ENCODE measurements around the gene CEP72. TPM values are rescaled to one million over a fixed set of nuclear protein-coding genes. Genes with fewer than 3 reads are reported as not detected.
"Not testable (repeated sequence)": the region's sequence is repeated elsewhere in the genome, so short reads cannot be mapped to it uniquely, and the experiment has no call there.

The CEP72 gene
- polyA plus RNA-seq, 1 donor (not counting 4 experiments of a cell fraction or from before 2014, with no cell fraction given): 4.5 TPM

GRCh38 chr5:690293-690692 lies 78.2 kb downstream of the CEP72 start:
- H3K27ac ChIP-seq (ENCODE audit: control insufficient read depth, insufficient read depth, low read length); H2AFZ ChIP-seq (ENCODE audit: control insufficient read depth, low read length); H3K4me2 ChIP-seq (ENCODE audit: control insufficient read depth, extremely low read depth, insufficient read depth, low read depth, low read length); H3K4me1 ChIP-seq (ENCODE audit: control insufficient read depth, extremely low read depth, insufficient read depth, low read length); H3K36me3 ChIP-seq (ENCODE audit: control insufficient read depth in 2 of 2, extremely low read depth in 1 of 2, insufficient read depth in 2 of 2, low read length in 2 of 2); H3K27me3 ChIP-seq (ENCODE audit: control insufficient read depth, extremely low read depth, insufficient read depth, low read length); H3K9me1 ChIP-seq (ENCODE audit: control insufficient read depth, extremely low read depth, insufficient read depth, low read length); H4K20me1 ChIP-seq (ENCODE audit: control insufficient read depth, extremely low read depth, insufficient read depth, low read length); H3K79me2 ChIP-seq (ENCODE audit: control insufficient read depth, insufficient read depth, low read length); DNase-seq (ENCODE audit: low read depth, low spot score); dilution Hi-C loops (cut with MboI; ENCODE audit: extremely low pct_ligation_motif_present, low sequenced_read_pairs); H3K9ac ChIP-seq (ENCODE audit: control insufficient read depth, extremely low read depth, insufficient read depth, low read length); H3K9me3 ChIP-seq (ENCODE audit: control insufficient read depth, low read depth, low read length); H3K4me3 ChIP-seq (ENCODE audit: control insufficient read depth in 2 of 3, extremely low read depth in 1 of 3, insufficient read depth in 2 of 3, low read depth in 1 of 3, low read length in 3 of 3): not testable (repeated sequence)
- FAIRE-seq: peak; percentile 49

- H2AFZ ChIP-seq (ENCODE audit: control insufficient read depth, low read length); H3K9me1 ChIP-seq (ENCODE audit: control insufficient read depth, extremely low read depth, insufficient read depth, low read length); H3K27ac ChIP-seq (ENCODE audit: control insufficient read depth, insufficient read depth, low read length); H3K79me2 ChIP-seq (ENCODE audit: control insufficient read depth, insufficient read depth, low read length); H4K20me1 ChIP-seq (ENCODE audit: control insufficient read depth, extremely low read depth, insufficient read depth, low read length); H3K9me3 ChIP-seq (ENCODE audit: control insufficient read depth, low read depth, low read length); dilution Hi-C loops (cut with MboI; ENCODE audit: extremely low pct_ligation_motif_present, low sequenced_read_pairs); DNase-seq (ENCODE audit: low read depth, low spot score); H3K9ac ChIP-seq (ENCODE audit: control insufficient read depth, extremely low read depth, insufficient read depth, low read length); H3K27me3 ChIP-seq (ENCODE audit: control insufficient read depth, extremely low read depth, insufficient read depth, low read length); H3K4me2 ChIP-seq (ENCODE audit: control insufficient read depth, extremely low read depth, insufficient read depth, low read depth, low read length); H3K4me3 ChIP-seq (ENCODE audit: control insufficient read depth in 2 of 3, extremely low read depth in 1 of 3, insufficient read depth in 2 of 3, low read depth in 1 of 3, low read length in 3 of 3); H3K36me3 ChIP-seq (ENCODE audit: control insufficient read depth in 2 of 2, extremely low read depth in 1 of 2, insufficient read depth in 2 of 2, low read length in 2 of 2); H3K4me1 ChIP-seq (ENCODE audit: control insufficient read depth, extremely low read depth, insufficient read depth, low read length): not testable (repeated sequence)
- FAIRE-seq: peak; percentile 57
Measured at GRCh38 chr5:691049-691448, 78.9 kb downstream of the CEP72 start.

- DNase-seq (ENCODE audit: low read depth, low spot score) (no peak), FAIRE-seq (no peak)
- H3K9ac ChIP-seq (ENCODE audit: control insufficient read depth, extremely low read depth, insufficient read depth, low read length): no peak overlapping the region
- H3K27me3 ChIP-seq (ENCODE audit: control insufficient read depth, extremely low read depth, insufficient read depth, low read length): no peaks in the 10 kb centered on the region
- no peaks in the 10 kb centered on the region for H3K9me3 ChIP-seq (ENCODE audit: control insufficient read depth, low read depth, low read length)
- H3K36me3 ChIP-seq (ENCODE audit: control insufficient read depth in 2 of 2, extremely low read depth in 1 of 2, insufficient read depth in 2 of 2, low read length in 2 of 2): no peaks in the 10 kb centered on the region
- dilution Hi-C loops (cut with MboI; ENCODE audit: extremely low pct_ligation_motif_present, low sequenced_read_pairs): no loop called here
- H3K79me2 ChIP-seq (ENCODE audit: control insufficient read depth, insufficient read depth, low read length): no peaks in the 10 kb centered on the region
- no peak for TF ChIP-seq CTCF (optimal IDR thresholded peaks at IDR 0.05 in 1 of 3, IDR thresholded peaks at IDR 0.05 in 1 of 3, conservative IDR thresholded peaks at IDR 0.05 in 1 of 3; ENCODE audit: extremely low read depth in 1 of 3, insufficient read depth in 2 of 3, low read length in 3 of 3)
- no peak for TF ChIP-seq EZH2 (IDR thresholded peaks at IDR 0.05; ENCODE audit: low read length)
- H3K27ac ChIP-seq (ENCODE audit: control insufficient read depth, insufficient read depth, low read length): no peak overlapping the region
- no peaks in the 10 kb centered on the region for H3K4me1 ChIP-seq (ENCODE audit: control insufficient read depth, extremely low read depth, insufficient read depth, low read length)
- H3K4me2 ChIP-seq (ENCODE audit: control insufficient read depth, extremely low read depth, insufficient read depth, low read depth, low read length): peak overlapping the region; percentile 64
- no peak overlapping the region for H2AFZ ChIP-seq (ENCODE audit: control insufficient read depth, low read length)
- H3K4me3 ChIP-seq (ENCODE audit: control insufficient read depth in 2 of 3, extremely low read depth in 1 of 3, insufficient read depth in 2 of 3, low read depth in 1 of 3, low read length in 3 of 3): peak overlapping the region in 2 of 3 experiments; percentile 32 to 50
- no peaks in the 10 kb centered on the region for H4K20me1 ChIP-seq (ENCODE audit: control insufficient read depth, extremely low read depth, insufficient read depth, low read length)
- H3K9me1 ChIP-seq (ENCODE audit: control insufficient read depth, extremely low read depth, insufficient read depth, low read length): no peaks in the 10 kb centered on the region
Measured at GRCh38 chr5:691817-692528, 79.8 kb downstream of the CEP72 start.

GRCh38 chr5:692529-693041 lies 80.4 kb downstream of the CEP72 start:
- H2AFZ ChIP-seq (ENCODE audit: control insufficient read depth, low read length); H4K20me1 ChIP-seq (ENCODE audit: control insufficient read depth, extremely low read depth, insufficient read depth, low read length); H3K79me2 ChIP-seq (ENCODE audit: control insufficient read depth, insufficient read depth, low read length); DNase-seq (ENCODE audit: low read depth, low spot score); H3K9me3 ChIP-seq (ENCODE audit: control insufficient read depth, low read depth, low read length); H3K27ac ChIP-seq (ENCODE audit: control insufficient read depth, insufficient read depth, low read length); H3K4me1 ChIP-seq (ENCODE audit: control insufficient read depth, extremely low read depth, insufficient read depth, low read length); H3K36me3 ChIP-seq (ENCODE audit: control insufficient read depth in 2 of 2, extremely low read depth in 1 of 2, insufficient read depth in 2 of 2, low read length in 2 of 2); H3K27me3 ChIP-seq (ENCODE audit: control insufficient read depth, extremely low read depth, insufficient read depth, low read length); dilution Hi-C loops (cut with MboI; ENCODE audit: extremely low pct_ligation_motif_present, low sequenced_read_pairs); H3K9me1 ChIP-seq (ENCODE audit: control insufficient read depth, extremely low read depth, insufficient read depth, low read length): not testable (repeated sequence)
- peak; percentile 29 for FAIRE-seq
- H3K9ac ChIP-seq (ENCODE audit: control insufficient read depth, extremely low read depth, insufficient read depth, low read length): peak overlapping the region; percentile 22
- peak overlapping the region; percentile 64 for H3K4me2 ChIP-seq (ENCODE audit: control insufficient read depth, extremely low read depth, insufficient read depth, low read depth, low read length)
- H3K4me3 ChIP-seq (ENCODE audit: control insufficient read depth in 2 of 3, extremely low read depth in 1 of 3, insufficient read depth in 2 of 3, low read depth in 1 of 3, low read length in 3 of 3): peak overlapping the region in 2 of 3 experiments; percentile 32 to 50

Data from keratinocyte (primary cell).